Kidney (tissue), 14 donors: ENCODE results near the gene SPTB. TPM values are rescaled to one million over a fixed set of nuclear protein-coding genes. Genes with fewer than 3 reads are reported as not detected.

ENCODE experiments used
- DNase-seq, 5 donors: peaks; one replicate each; pipeline ENCODE4 v3.0.0-alpha.2; 2013 to 2020
- FAIRE-seq: peaks from 2 replicates; lab custom pipeline; 2012; peaks lifted over from hg19 to GRCh38; lab: Jason Lieb, UNC
- H3K27ac ChIP-seq, 2 donors: one replicate each; pipeline ENCODE4 v1.7.0; 2013; ENCODE audit warnings: low read depth in 2 of 2, low read length in 2 of 2, inconsistent platforms in 1 of 2
- H3K27me3 ChIP-seq: one replicate; pipeline ENCODE4 v1.7.1; 2013; ENCODE audit warnings: low read length, inconsistent platforms; ENCODE audit not compliant: control insufficient read depth, insufficient read depth
- H3K36me3 ChIP-seq, 3 donors: one replicate each; pipeline versions ENCODE4 v1.7.0 to v1.7.1; 2013; ENCODE audit warnings: low read length in 3 of 3, control low read depth in 1 of 3, inconsistent platforms in 1 of 3; ENCODE audit not compliant: insufficient read depth in 3 of 3, control insufficient read depth in 2 of 3
- H3K4me1 ChIP-seq, 3 donors: one replicate each; pipeline versions ENCODE4 v1.7.0 to v1.7.1; 2013; ENCODE audit warnings: low read length in 3 of 3, inconsistent platforms in 1 of 3, low read depth in 1 of 3; ENCODE audit not compliant: control insufficient read depth in 2 of 3, insufficient read depth in 2 of 3
- H3K4me3 ChIP-seq, 3 donors: one replicate each; pipeline versions ENCODE4 v1.7.0 to v1.8.1; 2013; ENCODE audit warnings: low read length in 3 of 3, control low read depth in 1 of 3, inconsistent platforms in 1 of 3
- H3K9ac ChIP-seq, 3 donors: one replicate each; pipeline versions ENCODE4 v1.7.0 to v1.7.1; 2013; ENCODE audit warnings: low read length in 3 of 3, control low read depth in 1 of 3, inconsistent platforms in 1 of 3
- H3K9me3 ChIP-seq, 3 donors: one replicate each; pipeline versions ENCODE4 v1.7.0 to v1.7.1; 2013; ENCODE audit warnings: low read length in 3 of 3, control low read depth in 1 of 3, inconsistent platforms in 1 of 3; ENCODE audit not compliant: control insufficient read depth in 2 of 3, insufficient read depth in 1 of 3
- intact Hi-C: fragments of 100-400 bp; cut with DNase I; formaldehyde crosslinking; loops from one replicate; pipeline ENCODE4 v1.11.1; 2022
- polyA plus RNA-seq: library from polyadenylated mRNA; stranded (reverse); fragments of 350-450 nt; fragmentation: Illumina TruSeq; extraction: RNeasy Lipid Tissue Mini Kit (QIAGEN cat#74804); gene quantifications from one replicate; pipeline ENCODE4 v1.2.3, GENCODE V29; 2014; ENCODE audit warnings: low read depth, low replicate concordance; ENCODE audit not compliant: insufficient read depth
- total RNA-seq: library from RNA; stranded (reverse); fragmentation: NEBNext Ultra II Directional; extraction: Animal tissue kit (Norgen Biotek cat#: 25700); gene quantifications from one replicate; pipeline ENCODE4 v1.2.1, GENCODE V29; 2021
- TF ChIP-seq, protein P1 (sequence below): IDR thresholded peaks from 3 replicates; pipeline ENCODE4 v1.5.1; 2012; ENCODE audit warnings: mild to moderate bottlenecking, moderate library complexity, borderline replicate concordance; ENCODE audit not compliant: insufficient read depth; ENCODE audit errors: extremely low read depth
- donor health status: control.
- donor health status: control.
- donor health status: control.
- donor health status: control.
- donor health status: control.
- donor health status: DM: yes; HTN: yes; CAD: no.
- donor health status: Normal renal cell carcinoma (clear cell type).

The SPTB gene
- total and polyA plus RNA-seq, 2 donors from 2014 or later, result 1.7 to 2.2 TPM

DNA sequence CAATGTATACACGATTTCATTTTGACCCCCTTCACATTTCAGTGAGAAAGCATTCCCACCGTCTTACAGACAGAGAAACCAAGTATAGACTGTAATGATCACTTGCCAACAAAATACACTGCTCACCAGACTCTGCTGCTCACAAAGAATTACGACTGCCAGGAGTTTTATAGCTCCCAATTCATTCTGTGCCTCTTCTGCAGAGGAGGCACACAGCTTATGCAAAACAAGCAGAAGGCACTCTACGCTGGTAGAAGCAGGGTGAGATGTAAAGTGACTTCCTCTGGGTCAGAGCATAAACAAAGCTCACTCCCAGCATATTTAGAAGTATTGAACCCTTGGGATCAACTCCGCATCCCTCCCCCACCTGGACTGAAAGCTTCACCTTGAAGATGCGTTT is 14.6 kb downstream of the SPTB start:
- intact Hi-C loops, result no loop called here
- DNase-seq, result no peak
- FAIRE-seq, result no peak
- Histone ChIP-seq H3K4me3 (no peak overlapping the region), H3K27ac (no peak overlapping the region), H3K9ac (no peak overlapping the region), H3K9me3 (no peaks in the 10 kb centered on the region), H3K27me3 (no peaks in the 10 kb centered on the region), H3K4me1 (no peaks in the 10 kb centered on the region), H3K36me3 (no peaks in the 10 kb centered on the region)
- TF ChIP-seq, protein P1, sequence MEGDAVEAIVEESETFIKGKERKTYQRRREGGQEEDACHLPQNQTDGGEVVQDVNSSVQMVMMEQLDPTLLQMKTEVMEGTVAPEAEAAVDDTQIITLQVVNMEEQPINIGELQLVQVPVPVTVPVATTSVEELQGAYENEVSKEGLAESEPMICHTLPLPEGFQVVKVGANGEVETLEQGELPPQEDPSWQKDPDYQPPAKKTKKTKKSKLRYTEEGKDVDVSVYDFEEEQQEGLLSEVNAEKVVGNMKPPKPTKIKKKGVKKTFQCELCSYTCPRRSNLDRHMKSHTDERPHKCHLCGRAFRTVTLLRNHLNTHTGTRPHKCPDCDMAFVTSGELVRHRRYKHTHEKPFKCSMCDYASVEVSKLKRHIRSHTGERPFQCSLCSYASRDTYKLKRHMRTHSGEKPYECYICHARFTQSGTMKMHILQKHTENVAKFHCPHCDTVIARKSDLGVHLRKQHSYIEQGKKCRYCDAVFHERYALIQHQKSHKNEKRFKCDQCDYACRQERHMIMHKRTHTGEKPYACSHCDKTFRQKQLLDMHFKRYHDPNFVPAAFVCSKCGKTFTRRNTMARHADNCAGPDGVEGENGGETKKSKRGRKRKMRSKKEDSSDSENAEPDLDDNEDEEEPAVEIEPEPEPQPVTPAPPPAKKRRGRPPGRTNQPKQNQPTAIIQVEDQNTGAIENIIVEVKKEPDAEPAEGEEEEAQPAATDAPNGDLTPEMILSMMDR, result no peak

DNA sequence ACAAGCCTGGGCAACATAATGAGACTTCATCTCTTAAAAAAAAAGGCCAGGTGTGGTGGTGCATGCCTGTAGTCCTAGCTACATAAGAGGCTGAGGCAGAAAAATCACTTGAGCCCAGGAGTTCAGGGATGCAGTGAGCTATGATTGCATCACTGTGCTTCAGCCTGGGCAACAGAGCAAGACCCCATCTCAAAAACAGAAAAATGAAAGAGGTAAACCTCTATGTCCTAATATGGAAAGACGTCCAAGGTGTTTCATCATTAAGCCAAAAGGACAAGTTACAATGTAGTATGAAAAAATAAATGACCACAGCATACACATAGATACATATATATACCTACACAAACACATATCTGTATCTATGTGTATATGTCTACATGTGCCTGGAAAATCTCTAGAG is 15.4 kb downstream of the SPTB start:
- no peak for FAIRE-seq
- H3K4me1 ChIP-seq, result no peaks in the 10 kb centered on the region
- DNase-seq, result no peak
- intact Hi-C loops, result no loop called here
- no peak overlapping the region for H3K9ac ChIP-seq
- no peaks in the 10 kb centered on the region for H3K36me3 ChIP-seq
- H3K27ac ChIP-seq, result no peak overlapping the region
- H3K9me3 ChIP-seq, result no peaks in the 10 kb centered on the region
- TF ChIP-seq, protein P1, result no peak
- no peak overlapping the region for H3K4me3 ChIP-seq
- H3K27me3 ChIP-seq, result no peaks in the 10 kb centered on the region

- no peaks in the 10 kb centered on the region for H3K9me3 ChIP-seq
- H3K27ac ChIP-seq, result no peak overlapping the region
- H3K9ac ChIP-seq, result no peak overlapping the region
- DNase-seq (no peak), FAIRE-seq (no peak)
- no peak overlapping the region for H3K4me3 ChIP-seq
- intact Hi-C loops, result no loop called here
- no peaks in the 10 kb centered on the region for H3K27me3 ChIP-seq
- TF ChIP-seq, protein P1, result no peak
- H3K4me1 ChIP-seq, result no peaks in the 10 kb centered on the region
- H3K36me3 ChIP-seq, result no peaks in the 10 kb centered on the region
These were observed 17.8 kb downstream of the SPTB start for GRCh38 chr14:64861916-64862315.

GRCh38 chr14:64860039-64860438 is 19.7 kb downstream of the SPTB start:
- H3K4me3 ChIP-seq, result no peak overlapping the region
- no peak overlapping the region for H3K9ac ChIP-seq
- intact Hi-C loops, result no loop called here
- no peaks in the 10 kb centered on the region for H3K4me1 ChIP-seq
- TF ChIP-seq, protein P1, result no peak
- H3K27ac ChIP-seq, result no peak overlapping the region
- no peak for FAIRE-seq
- H3K9me3 ChIP-seq, result no peaks in the 10 kb centered on the region
- H3K36me3 ChIP-seq, result no peaks in the 10 kb centered on the region
- DNase-seq, result no peak
- H3K27me3 ChIP-seq, result no peaks in the 10 kb centered on the region
